Measurements from ENCODE around the gene HCFC1. TPM values are rescaled to one million over a fixed set of nuclear protein-coding genes. Genes with fewer than 3 reads are reported as not detected.

HCFC1 gene
- total RNA-seq, 1 donor from 2014 or later, result 108 TPM

DNA sequence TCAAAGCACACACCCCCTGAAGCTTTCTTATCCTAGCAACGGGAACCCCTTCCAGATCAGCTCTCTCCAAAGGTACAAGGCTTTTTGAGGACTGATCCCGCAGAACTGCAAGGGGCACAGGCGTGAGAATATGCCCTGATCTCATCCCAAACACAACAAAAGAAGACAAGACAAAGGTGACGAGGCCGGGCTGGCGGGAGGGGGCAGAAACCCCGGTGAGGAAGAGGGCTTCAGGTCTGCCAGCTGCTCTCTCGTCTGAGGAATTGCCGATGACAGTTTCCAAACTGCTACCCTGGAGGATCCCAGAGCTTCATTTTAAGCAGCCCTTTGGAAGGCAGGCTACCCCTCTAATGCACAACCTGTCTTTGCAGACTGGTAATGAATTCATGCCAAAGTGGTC lies 3.4 kb downstream of the HCFC1 start:
- peak overlapping the region; percentile 88 for H3K27ac Mint-ChIP-seq
- peaks cover 46% of the 10 kb centered on the region for H3K36me3 Mint-ChIP-seq (ENCODE audit: low read depth)
- H3K9me3 Mint-ChIP-seq, result no peaks in the 10 kb centered on the region
- DNase-seq (ENCODE audit: low spot score), result no peak
- H3K4me1 Mint-ChIP-seq (ENCODE audit: low read depth), result peaks cover 24% of the 10 kb centered on the region
- H3K27me3 Mint-ChIP-seq (ENCODE audit: low read depth), result no peaks in the 10 kb centered on the region
- H3K4me3 Mint-ChIP-seq (ENCODE audit: low read depth), result peak overlapping the region; percentile 100
- intact Hi-C loops (cut with micrococcal nuclease), result no loop called here

DNA sequence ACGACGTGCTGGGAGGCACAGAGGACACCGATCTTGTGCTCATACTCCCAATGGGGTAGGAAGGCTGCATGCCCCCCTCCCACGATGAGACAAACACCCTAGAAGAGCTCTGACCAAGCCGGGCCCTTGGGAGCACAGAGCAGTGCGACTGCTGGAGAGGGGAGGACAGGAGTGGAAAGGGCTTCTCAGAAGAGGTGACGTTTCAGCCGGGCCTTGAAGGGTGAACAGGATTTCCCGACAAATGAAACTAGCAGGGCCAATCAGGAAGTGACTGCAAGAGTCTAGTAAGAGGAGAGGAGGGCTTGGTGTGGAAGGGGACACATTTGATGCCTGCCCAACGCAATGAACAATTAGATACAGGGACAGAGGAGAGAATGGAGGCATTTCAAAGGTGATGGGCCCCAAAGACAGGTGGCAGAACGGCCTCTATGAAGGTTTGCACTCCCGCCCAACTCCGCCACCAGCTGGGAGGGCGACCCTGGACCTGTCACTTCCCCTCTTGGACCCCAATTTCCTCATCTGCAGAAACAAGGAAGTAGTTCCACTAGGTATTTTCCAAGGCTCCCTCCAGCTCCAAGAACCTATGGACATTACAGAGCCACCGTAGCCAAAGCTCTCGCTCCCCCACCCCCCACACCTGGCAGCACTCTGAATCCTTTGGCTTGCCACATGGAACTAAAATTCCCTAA lies 3.9 kb downstream of the HCFC1 start:
- H3K9me3 Mint-ChIP-seq, result no peaks in the 10 kb centered on the region
- intact Hi-C loops (cut with micrococcal nuclease), result no loop called here
- peak overlapping the region; percentile 100 for H3K4me3 Mint-ChIP-seq (ENCODE audit: low read depth)
- DNase-seq (ENCODE audit: low spot score), result no peak
- H3K27me3 Mint-ChIP-seq (ENCODE audit: low read depth), result no peaks in the 10 kb centered on the region
- peaks cover 24% of the 10 kb centered on the region for H3K4me1 Mint-ChIP-seq (ENCODE audit: low read depth)
- H3K27ac Mint-ChIP-seq, result peak overlapping the region; percentile 88
- H3K36me3 Mint-ChIP-seq (ENCODE audit: low read depth), result peaks cover 52% of the 10 kb centered on the region

- Mint-ChIP-seq H3K9me3 (no peaks in the 10 kb centered on the region), H3K27ac (peak overlapping the region; percentile 88), H3K4me1 (ENCODE audit: low read depth) (peaks cover 24% of the 10 kb centered on the region), H3K27me3 (ENCODE audit: low read depth) (no peaks in the 10 kb centered on the region), H3K36me3 (ENCODE audit: low read depth) (peaks cover 55% of the 10 kb centered on the region), H3K4me3 (ENCODE audit: low read depth) (peak overlapping the region; percentile 100)
- intact Hi-C loops (cut with micrococcal nuclease), result no loop called here
- DNase-seq (ENCODE audit: low spot score), result no peak
Observed at GRCh38 chrX:153966841-153967535, 4.6 kb downstream of the HCFC1 start.

DNA sequence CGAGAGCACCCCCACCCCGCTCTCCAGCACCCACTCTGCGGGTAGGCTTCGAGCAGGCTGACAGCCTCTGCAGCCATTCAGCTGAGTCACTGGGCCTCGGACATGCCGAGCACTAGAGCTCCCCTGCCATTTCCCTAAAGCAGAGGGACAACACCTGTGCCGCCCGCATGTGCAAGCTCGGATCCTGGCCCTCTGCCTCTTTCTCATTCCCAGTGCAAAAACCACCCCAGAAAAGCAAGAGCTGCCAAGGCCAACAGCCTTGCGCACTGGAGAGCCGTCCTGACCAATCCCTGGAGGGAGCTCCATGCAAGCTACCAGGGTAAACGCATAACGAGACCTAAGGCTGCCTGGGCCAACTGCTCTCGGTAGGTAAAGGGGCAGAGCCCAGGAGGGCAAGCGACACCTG lies 5.3 kb downstream of the HCFC1 start:
- H3K27ac Mint-ChIP-seq, result peak overlapping the region; percentile 62
- no peak for DNase-seq (ENCODE audit: low spot score)
- H3K36me3 Mint-ChIP-seq (ENCODE audit: low read depth), result peaks cover 55% of the 10 kb centered on the region
- H3K4me1 Mint-ChIP-seq (ENCODE audit: low read depth), result peaks cover 24% of the 10 kb centered on the region
- H3K27me3 Mint-ChIP-seq (ENCODE audit: low read depth), result no peaks in the 10 kb centered on the region
- intact Hi-C loops (cut with micrococcal nuclease), result no loop called here
- no peaks in the 10 kb centered on the region for H3K9me3 Mint-ChIP-seq
- H3K4me3 Mint-ChIP-seq (ENCODE audit: low read depth), result peak overlapping the region; percentile 100

GRCh38 chrX:153965406-153965805 lies 6.2 kb downstream of the HCFC1 start:
- Mint-ChIP-seq H3K36me3 (ENCODE audit: low read depth) (peaks cover 59% of the 10 kb centered on the region), H3K4me1 (ENCODE audit: low read depth) (peaks cover 24% of the 10 kb centered on the region), H3K27ac (no peak overlapping the region), H3K27me3 (ENCODE audit: low read depth) (no peaks in the 10 kb centered on the region), H3K4me3 (ENCODE audit: low read depth) (no peak overlapping the region), H3K9me3 (no peaks in the 10 kb centered on the region)
- DNase-seq (ENCODE audit: low spot score), result no peak
- intact Hi-C loops (cut with micrococcal nuclease), result no loop called here

DNA sequence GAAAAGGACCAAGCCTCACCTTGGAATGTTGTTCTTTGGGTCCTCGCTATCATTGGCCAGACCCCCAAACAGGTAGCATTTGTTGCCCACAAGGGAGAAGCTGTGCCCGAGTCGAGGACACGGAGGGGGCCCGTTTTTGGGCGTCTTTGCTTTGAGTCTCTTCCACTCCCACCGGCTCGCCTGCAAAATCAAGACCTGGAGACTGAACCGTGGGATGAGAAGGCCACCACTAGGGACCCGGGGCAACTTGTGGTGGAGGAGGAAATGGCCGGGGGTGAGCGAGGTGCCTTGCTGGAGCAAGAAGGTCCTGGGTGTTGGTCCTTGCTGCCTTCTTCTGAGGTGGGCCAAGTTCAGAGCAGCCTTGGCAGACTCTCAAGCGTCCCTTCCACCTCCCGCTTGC lies 7.5 kb downstream of the HCFC1 start:
- no peaks in the 10 kb centered on the region for H3K27me3 Mint-ChIP-seq (ENCODE audit: low read depth)
- H3K27ac Mint-ChIP-seq, result no peak overlapping the region
- peaks cover 21% of the 10 kb centered on the region for H3K4me1 Mint-ChIP-seq (ENCODE audit: low read depth)
- intact Hi-C loops (cut with micrococcal nuclease), result no loop called here
- H3K9me3 Mint-ChIP-seq, result no peaks in the 10 kb centered on the region
- H3K36me3 Mint-ChIP-seq (ENCODE audit: low read depth), result peaks cover 59% of the 10 kb centered on the region
- DNase-seq (ENCODE audit: low spot score), result no peak
- no peak overlapping the region for H3K4me3 Mint-ChIP-seq (ENCODE audit: low read depth)

GRCh38 chrX:153963546-153963945 lies 8.1 kb downstream of the HCFC1 start:
- H3K9me3 Mint-ChIP-seq, result no peaks in the 10 kb centered on the region
- H3K27me3 Mint-ChIP-seq (ENCODE audit: low read depth), result no peaks in the 10 kb centered on the region
- peaks cover 21% of the 10 kb centered on the region for H3K4me1 Mint-ChIP-seq (ENCODE audit: low read depth)
- H3K36me3 Mint-ChIP-seq (ENCODE audit: low read depth), result peaks cover 54% of the 10 kb centered on the region
- no peak for DNase-seq (ENCODE audit: low spot score)
- no peak overlapping the region for H3K27ac Mint-ChIP-seq
- intact Hi-C loops (cut with micrococcal nuclease), result no loop called here
- H3K4me3 Mint-ChIP-seq (ENCODE audit: low read depth), result no peak overlapping the region

- intact Hi-C loops (cut with micrococcal nuclease), result no loop called here
- Mint-ChIP-seq H3K4me1 (ENCODE audit: low read depth) (peaks cover 4% of the 10 kb centered on the region), H3K27ac (no peak overlapping the region), H3K4me3 (ENCODE audit: low read depth) (no peak overlapping the region), H3K36me3 (ENCODE audit: low read depth) (peaks cover 44% of the 10 kb centered on the region), H3K9me3 (no peaks in the 10 kb centered on the region), H3K27me3 (ENCODE audit: low read depth) (no peaks in the 10 kb centered on the region)
- no peak for DNase-seq (ENCODE audit: low spot score)
Observed at GRCh38 chrX:153961292-153961691, 10.3 kb downstream of the HCFC1 start.

GRCh38 chrX:153960786-153961185 lies 10.8 kb downstream of the HCFC1 start:
- Mint-ChIP-seq H3K4me3 (ENCODE audit: low read depth) (no peak overlapping the region), H3K36me3 (ENCODE audit: low read depth) (peaks cover 47% of the 10 kb centered on the region), H3K9me3 (no peaks in the 10 kb centered on the region), H3K4me1 (ENCODE audit: low read depth) (no peaks in the 10 kb centered on the region), H3K27ac (no peak overlapping the region), H3K27me3 (ENCODE audit: low read depth) (no peaks in the 10 kb centered on the region)
- intact Hi-C loops (cut with micrococcal nuclease), result no loop called here
- no peak for DNase-seq (ENCODE audit: low spot score)

DNA sequence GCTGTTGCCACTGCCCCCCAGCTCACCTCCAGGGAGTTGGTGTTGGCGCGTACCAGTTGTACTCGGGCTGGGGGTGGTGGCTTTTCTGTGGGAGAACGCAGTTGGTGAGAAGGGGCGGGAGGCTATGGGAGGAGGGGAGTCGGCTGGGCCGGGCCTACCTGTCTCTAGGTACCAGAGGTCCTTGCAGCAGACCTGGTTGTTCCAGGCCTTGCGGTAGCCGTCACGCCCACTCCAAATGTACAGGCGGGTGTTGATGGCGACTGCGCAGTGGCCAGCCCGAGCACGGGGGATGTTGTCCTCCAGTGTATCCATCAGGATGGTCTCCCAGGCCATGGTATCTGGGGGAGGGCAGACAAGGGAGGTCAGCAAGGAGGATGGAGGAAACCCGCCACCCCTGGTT lies 11.5 kb downstream of the HCFC1 start:
- no peak overlapping the region for H3K4me3 Mint-ChIP-seq (ENCODE audit: low read depth)
- intact Hi-C loops (cut with micrococcal nuclease), result no loop called here
- H3K27me3 Mint-ChIP-seq (ENCODE audit: low read depth), result no peaks in the 10 kb centered on the region
- DNase-seq (ENCODE audit: low spot score), result no peak
- H3K36me3 Mint-ChIP-seq (ENCODE audit: low read depth), result peaks cover 47% of the 10 kb centered on the region
- H3K9me3 Mint-ChIP-seq, result no peaks in the 10 kb centered on the region
- H3K27ac Mint-ChIP-seq, result no peak overlapping the region
- no peaks in the 10 kb centered on the region for H3K4me1 Mint-ChIP-seq (ENCODE audit: low read depth)

GRCh38 chrX:153959649-153960048 lies 12.0 kb downstream of the HCFC1 start:
- Mint-ChIP-seq H3K9me3 (no peaks in the 10 kb centered on the region), H3K4me1 (ENCODE audit: low read depth) (no peaks in the 10 kb centered on the region), H3K36me3 (ENCODE audit: low read depth) (peaks cover 43% of the 10 kb centered on the region), H3K4me3 (ENCODE audit: low read depth) (no peak overlapping the region), H3K27ac (no peak overlapping the region), H3K27me3 (ENCODE audit: low read depth) (no peaks in the 10 kb centered on the region)
- intact Hi-C loops (cut with micrococcal nuclease), result no loop called here
- no peak for DNase-seq (ENCODE audit: low spot score)

DNA sequence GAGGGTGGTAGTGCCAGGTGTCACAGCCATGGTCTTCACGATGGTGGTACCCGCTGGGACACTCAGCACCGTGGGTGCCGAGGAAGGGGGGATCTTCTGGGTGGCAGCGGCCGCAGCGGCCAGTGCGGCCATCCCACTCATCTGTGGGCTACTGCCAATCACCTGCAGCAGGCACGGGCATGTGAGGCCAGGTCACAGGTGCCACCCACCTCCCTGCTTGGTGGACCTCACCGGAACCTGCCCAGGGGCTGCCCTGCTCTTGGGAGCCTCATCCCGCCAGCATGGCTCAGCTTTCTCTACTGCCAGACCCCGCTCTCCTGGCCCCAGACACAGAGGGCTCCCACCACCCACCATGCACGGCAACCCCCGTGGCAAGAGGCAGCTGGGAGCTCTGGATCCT lies 13.0 kb downstream of the HCFC1 start:
- Mint-ChIP-seq H3K36me3 (ENCODE audit: low read depth) (peaks cover 46% of the 10 kb centered on the region), H3K4me3 (ENCODE audit: low read depth) (no peak overlapping the region), H3K27me3 (ENCODE audit: low read depth) (no peaks in the 10 kb centered on the region), H3K9me3 (no peaks in the 10 kb centered on the region), H3K27ac (no peak overlapping the region), H3K4me1 (ENCODE audit: low read depth) (peaks cover 2% of the 10 kb centered on the region)
- intact Hi-C loops (cut with micrococcal nuclease), result no loop called here
- no peak for DNase-seq (ENCODE audit: low spot score)

- Mint-ChIP-seq H3K27me3 (ENCODE audit: low read depth) (no peaks in the 10 kb centered on the region), H3K4me1 (ENCODE audit: low read depth) (peaks cover 2% of the 10 kb centered on the region), H3K36me3 (ENCODE audit: low read depth) (peaks cover 45% of the 10 kb centered on the region), H3K27ac (no peak overlapping the region), H3K9me3 (no peaks in the 10 kb centered on the region), H3K4me3 (ENCODE audit: low read depth) (no peak overlapping the region)
- DNase-seq (ENCODE audit: low spot score), result no peak
- intact Hi-C loops (cut with micrococcal nuclease), result no loop called here
Observed at GRCh38 chrX:153957224-153957623, 14.4 kb downstream of the HCFC1 start.

All from activated T-helper 2 cell treated with anti-CD3 and anti-CD28 coated beads, Interferon-gamma antibody, Interleukin-2, Interleukin-4, amounts not matched to agents 10 μg/mL and 5 μg/mL and 100 μg/mL, durations not matched to agents 14 hours and 24 hours and 36 hours (primary cell).